Calu3 (cell line): Measurements from ENCODE around the gene GRK5. TPM values are rescaled to one million over a fixed set of nuclear protein-coding genes. Genes with fewer than 3 reads are reported as not detected.

Source experiments
- BruUV-seq: library from RNA; stranded (reverse); fragments of 400-500 nt; replicated peaks from 2 replicates; lab custom pipeline; 2021; lab: Mats Ljungman, UMichigan
- CTCF ChIA-PET: fragments of 300-600 bp; sonication (Branson Sonifier 250); formaldehyde crosslinking; loops from one replicate; lab custom pipeline; 2022; ENCODE audit warnings: antibody characterized with exemption; lab: Charles Lee
- DNase-seq: peaks from one replicate; pipeline ENCODE4 v3.0.0; 2022
- H3K27ac Mint-ChIP-seq: one replicate; pipeline ENCODE4 v1.8.0; 2022; ENCODE audit warnings: mixed read lengths; ENCODE audit not compliant: unreplicated experiment
- H3K27me3 Mint-ChIP-seq: one replicate; pipeline ENCODE4 v1.8.0; 2022; ENCODE audit warnings: mixed read lengths; ENCODE audit not compliant: unreplicated experiment
- H3K36me3 Mint-ChIP-seq: one replicate; pipeline ENCODE4 v1.8.0; 2022; ENCODE audit warnings: mild to moderate bottlenecking, moderate library complexity, mixed read lengths; ENCODE audit not compliant: insufficient read depth, unreplicated experiment
- H3K4me1 Mint-ChIP-seq: one replicate; pipeline ENCODE4 v1.8.0; 2022; ENCODE audit warnings: mild to moderate bottlenecking, low read depth, mixed read lengths; ENCODE audit not compliant: unreplicated experiment
- H3K4me3 Mint-ChIP-seq: one replicate; pipeline ENCODE4 v1.8.0; 2022; ENCODE audit warnings: mild to moderate bottlenecking, low read depth, moderate library complexity, mixed read lengths; ENCODE audit not compliant: unreplicated experiment
- H3K9me3 Mint-ChIP-seq: one replicate; pipeline ENCODE4 v1.8.0; 2022; ENCODE audit warnings: low read depth, mixed read lengths; ENCODE audit not compliant: unreplicated experiment
- intact Hi-C: fragments of 100-400 bp; cut with micrococcal nuclease; formaldehyde crosslinking; loops from one replicate; pipeline ENCODE4 v1.10.0; 2022; ENCODE audit not compliant: unreplicated experiment
- total RNA-seq: library from RNA; stranded (reverse); gene quantifications from 2 replicates; pipeline ENCODE4 v1.2.3, GENCODE V29; 2022
- TF ChIP-seq, protein P1 (sequence below): fragments of 200-600 bp; IDR thresholded peaks from one replicate; pipeline ENCODE4 v1.8.0; 2022; ENCODE audit warnings: antibody characterized with exemption; ENCODE audit not compliant: unreplicated experiment

Gene GRK5
- total RNA-seq, 1 experiment from 2014 or later: 4.4 TPM

DNA sequence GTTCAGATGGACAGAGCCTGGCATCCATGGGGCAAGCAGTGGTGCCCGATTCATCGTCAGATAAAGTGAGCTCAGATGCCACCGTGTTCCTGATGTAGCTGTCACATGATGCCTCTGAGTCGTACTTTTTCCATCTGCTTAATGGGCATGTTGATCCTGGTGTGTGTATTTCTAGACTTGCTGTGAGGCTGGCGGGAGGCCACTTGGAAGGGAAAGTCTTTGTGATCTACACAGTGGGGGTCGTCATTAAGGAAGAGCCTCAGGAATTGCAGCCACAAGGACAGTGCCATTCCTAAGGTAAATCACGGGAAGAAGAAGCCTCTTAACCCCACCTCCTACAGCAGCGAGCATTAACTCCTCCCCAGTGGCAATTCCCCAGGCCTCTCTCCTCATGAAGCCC is 272.2 kb downstream of the GRK5 start:
- peaks cover 62% of the 10 kb centered on the region for H3K27me3 Mint-ChIP-seq
- no TSS peak for BruUV-seq

DNA sequence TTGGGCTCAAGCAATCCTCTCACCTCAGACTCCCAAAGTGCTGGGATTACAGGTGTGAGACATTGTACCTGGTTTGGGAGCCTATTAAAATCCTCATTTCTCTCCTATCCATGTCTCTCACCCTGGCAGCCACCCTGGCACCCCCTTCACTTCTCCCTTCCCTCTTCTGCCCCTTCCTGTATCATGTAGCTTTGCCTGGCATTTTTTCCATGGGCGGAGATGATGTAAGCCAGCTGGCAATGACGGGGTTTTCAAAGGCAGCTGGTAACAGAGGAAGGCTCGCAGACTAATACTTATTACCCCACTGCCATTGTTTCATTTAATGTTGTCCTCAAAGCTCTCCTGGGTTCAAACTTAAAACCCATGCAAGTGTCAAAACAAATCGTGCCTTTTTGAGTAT is 273.3 kb downstream of the GRK5 start:
- no peak overlapping the region for H3K4me3 Mint-ChIP-seq
- CTCF ChIA-PET: interaction anchor here (0.5 to 0.7 kb wide), 3 partner anchors 9 to 1729 kb away, joined by 3 to 5 read pairs (median 5); no protein-coding TSS in a partner anchor
- DNase-seq: no peak
- H3K9me3 Mint-ChIP-seq: no peaks in the 10 kb centered on the region
- BruUV-seq: no TSS peak
- TF ChIP-seq, protein P1, sequence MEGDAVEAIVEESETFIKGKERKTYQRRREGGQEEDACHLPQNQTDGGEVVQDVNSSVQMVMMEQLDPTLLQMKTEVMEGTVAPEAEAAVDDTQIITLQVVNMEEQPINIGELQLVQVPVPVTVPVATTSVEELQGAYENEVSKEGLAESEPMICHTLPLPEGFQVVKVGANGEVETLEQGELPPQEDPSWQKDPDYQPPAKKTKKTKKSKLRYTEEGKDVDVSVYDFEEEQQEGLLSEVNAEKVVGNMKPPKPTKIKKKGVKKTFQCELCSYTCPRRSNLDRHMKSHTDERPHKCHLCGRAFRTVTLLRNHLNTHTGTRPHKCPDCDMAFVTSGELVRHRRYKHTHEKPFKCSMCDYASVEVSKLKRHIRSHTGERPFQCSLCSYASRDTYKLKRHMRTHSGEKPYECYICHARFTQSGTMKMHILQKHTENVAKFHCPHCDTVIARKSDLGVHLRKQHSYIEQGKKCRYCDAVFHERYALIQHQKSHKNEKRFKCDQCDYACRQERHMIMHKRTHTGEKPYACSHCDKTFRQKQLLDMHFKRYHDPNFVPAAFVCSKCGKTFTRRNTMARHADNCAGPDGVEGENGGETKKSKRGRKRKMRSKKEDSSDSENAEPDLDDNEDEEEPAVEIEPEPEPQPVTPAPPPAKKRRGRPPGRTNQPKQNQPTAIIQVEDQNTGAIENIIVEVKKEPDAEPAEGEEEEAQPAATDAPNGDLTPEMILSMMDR: no peak
- H3K27ac Mint-ChIP-seq: no peak overlapping the region
- intact Hi-C loops: no loop called here
- no peaks in the 10 kb centered on the region for H3K4me1 Mint-ChIP-seq
- H3K27me3 Mint-ChIP-seq: peaks cover 51% of the 10 kb centered on the region
- H3K36me3 Mint-ChIP-seq: no peaks in the 10 kb centered on the region

More for the DNA sequence above, 272.2 kb downstream of the GRK5 start:
- Mint-ChIP-seq H3K27ac (no peak overlapping the region), H3K4me1 (no peaks in the 10 kb centered on the region), H3K4me3 (no peak overlapping the region), H3K9me3 (no peaks in the 10 kb centered on the region), H3K36me3 (no peaks in the 10 kb centered on the region)
- DNase-seq: no peak
- CTCF ChIA-PET: no interaction called here
- TF ChIP-seq, protein P1: no peak
- intact Hi-C loops: no loop called here

- Mint-ChIP-seq H3K4me1 (no peaks in the 10 kb centered on the region), H3K27ac (no peak overlapping the region), H3K36me3 (no peaks in the 10 kb centered on the region), H3K9me3 (no peaks in the 10 kb centered on the region), H3K4me3 (no peak overlapping the region), H3K27me3 (peaks cover 39% of the 10 kb centered on the region)
- intact Hi-C loops: no loop called here
- BruUV-seq: no TSS peak
- TF ChIP-seq, protein P1: no peak
- CTCF ChIA-PET: no interaction called here
- no peak for DNase-seq
Measured at GRCh38 chr10:119481781-119482426, 274.5 kb downstream of the GRK5 start.

DNA sequence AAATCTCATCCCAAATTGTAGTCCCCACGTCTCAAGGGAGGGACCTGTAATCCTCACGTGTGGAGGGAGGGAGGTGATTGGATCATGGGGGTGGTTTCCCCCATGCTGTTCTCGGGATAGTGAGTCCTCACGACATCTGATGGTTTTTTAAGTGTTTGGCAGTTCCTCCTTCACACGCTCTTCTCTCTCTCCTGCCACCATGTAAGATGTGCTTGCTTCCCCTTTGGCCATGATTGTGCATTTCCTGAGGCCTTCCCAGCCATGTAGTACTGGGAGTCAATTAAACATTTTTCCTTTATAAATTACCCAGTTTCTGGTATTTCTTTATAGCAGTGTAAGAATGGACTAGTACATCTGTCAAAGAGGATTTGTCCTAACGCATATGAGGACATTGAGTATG is 275.6 kb downstream of the GRK5 start:
- intact Hi-C loops: no loop called here
- H3K4me3 Mint-ChIP-seq: no peak overlapping the region
- H3K36me3 Mint-ChIP-seq: no peaks in the 10 kb centered on the region
- no peaks in the 10 kb centered on the region for H3K4me1 Mint-ChIP-seq
- BruUV-seq: no TSS peak
- CTCF ChIA-PET: no interaction called here
- no peak for DNase-seq
- TF ChIP-seq, protein P1: no peak
- peaks cover 28% of the 10 kb centered on the region for H3K27me3 Mint-ChIP-seq
- no peaks in the 10 kb centered on the region for H3K9me3 Mint-ChIP-seq
- H3K27ac Mint-ChIP-seq: no peak overlapping the region
